ENCODE data around the gene PARP11.
"Not testable (repeated sequence)": the region's sequence is repeated elsewhere in the genome, so short reads cannot be mapped to it uniquely, and the experiment has no call there.

PARP11 gene

GRCh38 chr12:3882406-3882805, 9.2 kb upstream of the PARP11 start:
- no peak for DNase-seq

- DNase-seq = no peak
Observed at GRCh38 chr12:3881281-3881950, 8.2 kb upstream of the PARP11 start.

- DNase-seq = no peak
Observed at GRCh38 chr12:3879846-3880245, 6.6 kb upstream of the PARP11 start.

- DNase-seq = no peak
Observed at GRCh38 chr12:3871356-3871755, 1.8 kb downstream of the PARP11 start.

GRCh38 chr12:3869865-3870264, 3.3 kb downstream of the PARP11 start:
- peak; percentile 86 for DNase-seq

- no peak for DNase-seq
Observed at GRCh38 chr12:3869433-3869832, 3.8 kb downstream of the PARP11 start.

- no peak for DNase-seq
Observed at GRCh38 chr12:3863756-3864155, 9.4 kb downstream of the PARP11 start.

GRCh38 chr12:3842517-3842916, 30.7 kb downstream of the PARP11 start:
- no peak for DNase-seq

- DNase-seq = no peak
Observed at GRCh38 chr12:3841783-3842182, 31.4 kb downstream of the PARP11 start.

GRCh38 chr12:3840833-3841232, 32.4 kb downstream of the PARP11 start:
- not testable (repeated sequence) for DNase-seq

GRCh38 chr12:3839745-3840144, 33.5 kb downstream of the PARP11 start:
- not testable (repeated sequence) for DNase-seq

- peak; percentile 48 for DNase-seq
Observed at GRCh38 chr12:3838701-3839548, 34.3 kb downstream of the PARP11 start.

- DNase-seq = peak; percentile 67
Observed at GRCh38 chr12:3838076-3838475, 35.1 kb downstream of the PARP11 start.

GRCh38 chr12:3837049-3837448, 36.1 kb downstream of the PARP11 start:
- no peak for DNase-seq

GRCh38 chr12:3836641-3837040, 36.6 kb downstream of the PARP11 start:
- DNase-seq = peak; percentile 21

- DNase-seq = no peak
Observed at GRCh38 chr12:3835914-3836313, 37.3 kb downstream of the PARP11 start.

GRCh38 chr12:3834774-3835173, 38.4 kb downstream of the PARP11 start:
- peak; percentile 20 for DNase-seq

GRCh38 chr12:3833670-3834310, 39.4 kb downstream of the PARP11 start:
- no peak for DNase-seq

- no peak for DNase-seq
Observed at GRCh38 chr12:3832738-3833137, 40.5 kb downstream of the PARP11 start.

- DNase-seq = no peak
Observed at GRCh38 chr12:3828888-3829287, 44.3 kb downstream of the PARP11 start.

- peak; percentile 42 for DNase-seq
Observed at GRCh38 chr12:3827301-3828000, 45.7 kb downstream of the PARP11 start.

- no peak for DNase-seq
Observed at GRCh38 chr12:3821441-3821840, 51.8 kb downstream of the PARP11 start.

- peak; percentile 13 for DNase-seq
Observed at GRCh38 chr12:3820122-3820521, 53.1 kb downstream of the PARP11 start.
